Activated effector memory CD4-positive, alpha-beta T cell treated with anti-CD3 and anti-CD28 coated beads, Interleukin-2, amount 50 U/mL, for 16 hours (primary cell): ENCODE data around the gene SHISAL1.
"Not testable (repeated sequence)": the region's sequence is repeated elsewhere in the genome, so short reads cannot be mapped to it uniquely, and the experiment has no call there.

Experiments
- DNase-seq: peaks from one replicate; pipeline ENCODE4 v3.0.0-alpha.2; 2020

SHISAL1 gene

DNA sequence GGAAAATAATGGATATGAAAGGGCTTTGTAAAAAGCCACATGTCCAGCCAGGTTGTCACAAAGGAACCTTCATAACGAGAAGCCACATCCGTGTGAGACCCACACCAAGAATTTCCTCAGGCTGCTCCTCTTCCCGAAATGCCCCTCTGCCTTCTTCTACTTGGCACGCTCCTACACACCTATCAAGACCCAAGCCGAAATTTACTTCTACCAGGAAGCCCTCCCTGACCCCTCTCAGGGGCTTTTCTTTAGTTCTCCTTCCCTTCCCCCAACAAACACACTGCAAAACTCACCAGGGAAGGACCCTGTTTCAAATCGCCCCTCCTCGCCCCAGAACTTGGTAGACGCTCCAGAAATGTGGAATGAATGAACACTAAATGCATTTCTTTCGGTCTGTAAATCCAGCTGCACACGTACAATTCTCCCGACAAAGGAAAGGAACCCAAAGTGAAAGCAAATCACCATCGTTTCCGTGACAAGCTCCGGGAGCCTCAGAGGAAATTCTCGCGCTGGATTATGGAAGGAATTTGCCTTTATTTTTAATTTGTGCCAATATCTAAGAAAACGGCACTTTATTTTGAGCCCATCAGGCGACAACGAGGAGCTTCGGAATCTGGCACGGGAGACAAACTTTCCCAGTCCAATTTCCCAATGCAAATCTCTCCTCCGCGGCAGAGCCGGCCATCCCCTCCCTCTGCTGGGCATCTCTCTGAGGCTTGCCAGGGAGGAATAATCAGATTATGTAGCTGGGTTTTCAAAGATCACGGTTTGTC is 13.2 kb upstream of the SHISAL1 start:
- DNase-seq = no peak

GRCh38 chr22:44323140-44323790 is 10.5 kb upstream of the SHISAL1 start:
- not testable (repeated sequence) for DNase-seq

- DNase-seq = no peak
Observed at GRCh38 chr22:44319685-44320084, 6.9 kb upstream of the SHISAL1 start.

- DNase-seq = no peak
Observed at GRCh38 chr22:44318751-44319150, 6.0 kb upstream of the SHISAL1 start.

- DNase-seq = no peak
Observed at GRCh38 chr22:44317886-44318637, 5.3 kb upstream of the SHISAL1 start.

DNA sequence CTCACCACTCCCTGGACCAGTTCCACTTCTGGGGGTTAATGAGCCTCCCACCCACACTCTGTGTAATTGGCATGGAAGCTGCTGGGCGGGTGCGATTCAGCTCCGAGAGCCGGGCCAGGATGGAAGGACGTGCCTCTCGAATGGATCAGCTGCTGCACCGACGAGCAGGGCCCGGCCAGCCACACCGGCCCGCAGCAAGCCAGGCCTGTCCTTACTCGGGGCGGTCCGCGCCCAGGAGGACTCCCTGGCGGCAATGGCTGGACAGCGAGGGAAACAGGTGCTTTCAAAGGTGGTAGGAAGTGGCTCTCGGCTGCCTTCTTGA is 4.3 kb upstream of the SHISAL1 start:
- DNase-seq = no peak

DNA sequence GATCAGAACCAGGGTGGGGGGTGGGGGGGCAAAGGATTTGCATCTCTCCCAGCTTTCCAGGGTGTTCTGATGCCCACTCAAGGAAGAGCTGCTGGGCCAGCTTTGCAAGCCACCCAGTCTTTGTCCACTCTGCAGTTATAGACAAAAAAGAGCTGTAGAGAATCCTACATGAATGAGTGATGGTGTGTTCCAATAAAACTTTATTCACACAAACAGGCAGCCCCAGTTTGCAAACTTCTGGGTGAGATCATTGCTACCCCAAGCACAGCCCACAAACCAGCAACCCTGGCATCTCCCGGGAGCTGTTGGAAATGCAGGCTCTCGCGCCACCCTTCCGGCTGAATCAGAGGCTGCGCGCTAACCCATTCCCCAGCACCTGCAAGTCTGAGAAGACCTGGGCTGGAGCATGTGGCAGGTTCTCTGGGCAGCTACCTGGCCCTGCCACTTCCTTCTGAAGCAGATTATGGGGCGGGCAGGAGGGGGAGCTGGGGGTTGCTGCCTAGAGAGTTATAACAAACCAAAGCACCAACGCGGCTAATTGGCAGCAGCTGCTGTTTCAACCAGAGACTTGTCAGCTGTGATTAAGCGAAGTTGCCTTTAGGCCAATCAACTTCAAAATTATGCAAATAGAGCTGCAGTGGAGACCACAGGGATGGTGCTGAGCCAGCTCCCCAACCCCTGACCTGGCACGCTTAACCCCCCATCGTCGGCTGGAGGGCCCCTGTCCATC is 3.8 kb upstream of the SHISAL1 start:
- DNase-seq = no peak

DNA sequence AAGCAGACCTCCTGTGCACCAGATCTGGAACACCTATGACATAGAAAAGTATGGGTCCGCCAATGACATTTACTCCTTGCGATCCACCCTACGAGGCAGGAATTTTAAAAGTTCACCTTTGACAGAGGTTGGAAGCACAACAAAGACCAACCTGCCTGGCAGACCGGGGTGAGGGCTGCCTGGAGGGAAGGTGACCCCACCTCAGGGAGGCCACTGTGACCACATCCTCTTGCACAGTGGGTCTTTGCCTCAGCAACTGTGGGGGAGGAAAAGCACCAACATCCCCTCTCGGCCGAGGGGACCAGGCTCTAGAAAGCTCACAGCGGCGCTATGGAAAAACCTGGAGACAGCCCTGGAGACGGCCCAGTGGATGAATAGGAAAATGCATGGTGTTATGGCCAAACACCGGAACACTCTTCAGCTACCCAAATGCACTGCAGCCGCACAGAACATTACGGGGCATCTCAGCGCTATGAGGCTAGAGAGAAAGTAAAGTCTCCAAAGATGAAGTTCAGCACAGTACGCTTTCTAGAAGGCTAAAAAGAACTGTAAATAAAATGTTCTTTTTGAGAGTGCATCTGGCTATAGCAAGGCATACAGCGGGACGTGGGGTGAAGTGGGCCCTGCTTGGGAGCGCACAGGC is 1.8 kb upstream of the SHISAL1 start:
- no peak for DNase-seq

DNA sequence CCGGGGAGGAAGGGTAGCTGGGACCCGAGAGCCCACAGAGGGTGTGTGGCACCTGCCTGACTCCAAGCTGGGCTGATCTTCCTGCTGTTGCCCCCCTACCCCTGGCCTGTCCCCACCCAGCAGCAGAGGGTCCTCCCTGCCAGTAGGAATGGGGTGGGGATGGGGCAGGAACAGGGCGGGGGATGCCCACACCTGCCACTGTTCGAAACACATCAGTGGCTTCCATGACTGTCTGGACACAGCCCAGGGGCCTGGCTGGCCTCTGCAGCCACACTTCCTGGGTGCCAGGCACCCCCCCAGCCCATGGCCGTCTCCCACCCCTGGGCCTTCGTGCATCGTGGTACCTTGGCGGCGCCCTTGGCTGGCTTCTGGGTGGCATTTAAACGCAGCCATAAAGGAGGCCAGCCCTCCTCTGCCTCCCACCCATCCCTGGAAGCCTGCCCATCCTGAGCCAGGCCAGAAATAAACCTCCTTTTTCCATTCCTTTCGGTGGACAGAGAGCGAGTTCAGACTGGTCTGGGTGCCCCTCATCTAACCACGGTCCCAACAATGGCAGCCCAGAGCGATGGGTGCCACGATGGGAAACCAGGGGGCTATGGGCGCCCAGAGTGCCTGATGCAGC is 745 bp upstream of the SHISAL1 start:
- no peak for DNase-seq

- DNase-seq = no peak
Observed at GRCh38 chr22:44311855-44312170, 938 bp downstream of the SHISAL1 start.

DNA sequence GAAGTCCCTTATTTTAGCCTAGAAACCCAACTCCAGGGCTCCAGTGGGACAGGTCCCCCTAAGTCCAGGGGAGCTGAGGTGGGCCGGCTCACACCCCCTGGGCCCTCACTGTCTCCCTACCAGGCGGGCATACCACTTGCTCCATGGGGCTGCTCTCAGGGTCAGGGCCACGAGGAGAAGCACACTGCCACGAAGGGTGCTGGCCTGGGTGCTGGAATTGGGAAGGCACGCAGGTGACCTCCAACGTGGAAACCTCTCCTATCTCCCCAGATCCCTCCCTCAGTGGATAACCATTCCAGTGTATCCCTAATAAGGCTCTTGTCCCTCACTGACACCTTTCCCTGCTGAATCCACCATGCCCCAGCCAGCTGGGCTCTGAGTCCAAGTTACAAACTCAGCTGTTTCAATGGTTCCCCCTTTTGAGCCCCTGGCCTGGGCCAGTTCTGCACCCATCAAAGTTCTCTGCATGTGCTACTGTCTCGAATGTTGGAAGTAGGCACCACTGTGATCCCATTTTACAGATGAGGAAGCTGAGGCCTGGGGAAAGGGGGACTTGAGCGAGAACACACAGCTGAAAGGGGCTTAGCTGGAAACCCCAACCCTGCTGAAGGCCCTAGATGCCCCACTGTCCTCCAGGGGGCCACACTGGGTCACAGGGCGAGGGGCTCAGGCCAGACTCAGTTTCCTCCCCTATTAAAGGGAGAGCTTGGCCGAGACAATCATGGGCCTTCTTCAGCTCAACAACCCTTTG is 1.5 kb downstream of the SHISAL1 start:
- no peak for DNase-seq

DNA sequence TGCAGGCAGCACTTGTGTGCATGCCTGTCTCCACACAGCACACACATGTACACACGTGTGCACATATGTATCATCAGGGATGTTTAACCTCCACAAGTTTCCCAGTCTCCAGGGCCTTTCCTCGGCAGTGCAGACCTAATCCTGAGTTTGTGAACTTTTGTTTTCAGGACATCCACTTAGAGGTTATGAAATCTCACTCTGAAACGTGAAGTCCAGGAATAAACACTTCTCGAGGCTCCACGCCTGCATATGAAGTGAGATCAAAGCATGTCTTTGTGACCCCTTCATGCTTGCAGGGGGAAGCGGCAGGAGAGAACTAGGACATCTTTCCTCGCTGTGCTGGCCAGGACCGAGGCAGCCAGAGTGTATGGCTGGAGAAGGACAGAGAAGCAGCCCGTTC is 3.1 kb downstream of the SHISAL1 start:
- DNase-seq = no peak

DNA sequence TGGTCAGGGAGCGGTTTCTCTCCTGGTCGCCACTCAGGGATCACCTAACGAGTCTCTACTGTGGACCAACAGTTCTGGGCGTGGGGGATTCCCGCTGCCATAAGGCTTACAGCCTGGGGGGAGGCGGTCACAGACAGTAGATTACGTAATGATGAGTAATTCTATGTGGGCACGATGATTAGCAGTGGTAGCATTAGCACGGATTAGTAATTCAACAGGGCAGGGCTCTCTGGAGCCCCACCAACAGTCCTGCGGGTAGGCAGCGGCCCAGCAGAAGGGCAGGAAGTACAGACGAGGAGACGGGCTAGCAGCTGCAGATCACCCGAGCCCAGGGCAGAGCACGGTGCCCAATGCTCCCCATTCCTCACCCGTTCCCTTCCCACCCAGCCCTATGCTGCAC is 3.6 kb downstream of the SHISAL1 start:
- DNase-seq = no peak

GRCh38 chr22:44307509-44308169 is 5.1 kb downstream of the SHISAL1 start:
- DNase-seq = no peak

DNA sequence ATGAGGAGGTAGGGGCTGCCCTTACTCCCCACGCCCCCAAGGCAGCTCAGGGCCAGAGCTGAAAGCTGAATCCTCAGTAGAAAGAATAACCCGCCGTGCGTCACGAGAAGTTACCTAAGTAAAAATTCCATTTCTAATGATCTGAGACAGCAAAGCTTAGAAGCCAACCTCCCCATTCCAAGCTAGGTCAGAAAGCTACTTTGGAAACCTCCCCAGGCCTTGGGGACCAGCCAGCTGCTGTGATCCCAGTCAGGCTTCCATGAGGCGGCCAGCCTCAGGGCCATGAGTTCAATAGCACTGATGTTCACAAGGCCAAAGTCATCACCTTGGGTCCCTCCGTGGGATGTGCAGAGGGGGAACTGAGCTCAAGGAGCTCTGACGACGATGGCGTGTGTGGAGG is 6.9 kb downstream of the SHISAL1 start:
- DNase-seq = no peak

- DNase-seq = no peak
Observed at GRCh38 chr22:44305455-44305854, 7.3 kb downstream of the SHISAL1 start.

DNA sequence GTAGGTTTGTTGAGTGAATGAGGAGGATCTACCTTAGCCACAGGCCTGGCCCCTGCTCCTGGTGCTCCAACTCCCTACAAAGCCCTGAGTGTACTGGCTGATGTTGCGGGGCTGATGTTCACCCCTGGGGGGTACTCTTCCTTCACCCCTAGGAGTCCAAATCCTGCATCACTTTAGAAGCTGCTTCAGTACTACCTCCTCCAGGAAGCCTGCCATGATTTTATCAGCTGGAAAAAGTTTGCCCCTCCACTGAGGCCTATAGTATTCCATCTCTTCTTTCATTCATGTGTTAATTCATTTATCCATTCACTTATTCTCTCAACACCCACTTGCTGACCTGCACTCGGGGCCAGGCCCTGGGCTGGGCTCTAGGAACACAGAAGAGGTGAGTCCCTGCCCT is 7.8 kb downstream of the SHISAL1 start:
- no peak for DNase-seq

DNA sequence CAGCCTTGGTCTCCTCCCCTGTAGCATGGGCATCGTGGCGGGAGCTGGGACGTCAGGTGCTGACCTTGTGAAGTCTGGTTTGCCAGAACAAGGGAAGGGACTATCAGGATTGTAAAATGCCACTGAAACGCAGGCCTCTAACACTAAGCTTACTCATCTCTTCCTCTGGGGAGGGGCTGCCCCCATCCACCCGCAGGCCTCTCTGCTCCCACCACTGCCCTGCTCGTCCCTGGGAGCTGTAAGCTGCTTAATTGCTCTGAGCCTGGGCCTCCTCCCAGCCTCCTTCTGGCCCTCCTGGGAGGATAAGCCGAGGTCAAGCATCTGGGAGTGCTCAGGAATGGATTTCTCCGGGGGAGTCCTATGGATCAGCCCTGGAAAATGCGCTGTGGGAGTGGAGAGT is 8.4 kb downstream of the SHISAL1 start:
- no peak for DNase-seq

DNA sequence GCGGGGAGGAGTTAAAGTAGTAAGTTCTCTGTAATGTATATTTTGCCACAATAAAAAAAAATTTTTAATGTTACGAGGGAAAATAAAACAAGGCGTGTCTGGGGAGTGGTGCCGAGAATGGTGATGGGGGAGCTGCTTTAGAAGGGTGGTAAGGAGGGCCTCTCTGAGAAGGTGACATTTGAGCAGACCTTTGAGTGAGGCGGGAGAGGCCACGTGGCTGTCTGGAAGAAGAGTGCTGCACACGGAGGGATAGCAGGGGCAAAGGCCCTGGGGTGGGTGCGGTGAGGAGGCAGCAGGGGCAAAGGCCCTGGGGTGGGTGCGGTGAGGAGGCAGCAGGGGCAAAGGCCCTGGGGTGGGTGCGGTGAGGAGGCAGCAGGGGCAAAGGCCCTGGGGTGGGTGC is 10.4 kb downstream of the SHISAL1 start:
- DNase-seq = not testable (repeated sequence)

GRCh38 chr22:44301039-44301438 is 11.7 kb downstream of the SHISAL1 start:
- no peak for DNase-seq

- no peak for DNase-seq
Observed at GRCh38 chr22:44299124-44299523, 13.6 kb downstream of the SHISAL1 start.
